Progenitor cell of endocrine pancreas (in vitro differentiated cells): ENCODE results near the gene ZNF296. TPM values are rescaled to one million over a fixed set of nuclear protein-coding genes. Genes with fewer than 3 reads are reported as not detected.

Experiments
- DNase-seq: peaks from one replicate; pipeline ENCODE4 v3.0.0; 2021; ENCODE audit warnings: low spot score; ENCODE audit not compliant: unreplicated experiment
- H3K27ac Mint-ChIP-seq: 2 replicates; pipeline ENCODE4 v1.8.0; 2021; ENCODE audit warnings: mild to moderate bottlenecking, moderate library complexity, mixed read lengths
- H3K27me3 Mint-ChIP-seq: 2 replicates; pipeline ENCODE4 v1.8.0; 2021; ENCODE audit warnings: mixed read lengths
- H3K36me3 Mint-ChIP-seq: 2 replicates; pipeline ENCODE4 v1.8.0; 2022; ENCODE audit warnings: mixed read lengths; ENCODE audit not compliant: insufficient read depth
- H3K4me1 Mint-ChIP-seq: 2 replicates; pipeline ENCODE4 v1.8.0; 2021; ENCODE audit warnings: low read depth, mixed read lengths
- H3K4me3 Mint-ChIP-seq: 2 replicates; pipeline ENCODE4 v1.8.0; 2021; ENCODE audit warnings: low read depth, mild to moderate bottlenecking, moderate library complexity, mixed read lengths
- H3K9me3 Mint-ChIP-seq: 2 replicates; pipeline ENCODE4 v1.8.0; 2021; ENCODE audit warnings: low read depth, mixed read lengths
- total RNA-seq: library from RNA; stranded (reverse); gene quantifications from 2 replicates; pipeline ENCODE4 v1.2.1, GENCODE V29; 2021
- TF ChIP-seq, protein P1 (sequence below): fragments of 200-600 bp; sonication (generic); IDR thresholded peaks from one replicate; pipeline ENCODE4 v1.5.0; 2021; ENCODE audit warnings: antibody characterized with exemption, mild to moderate bottlenecking; ENCODE audit not compliant: unreplicated experiment

ZNF296 gene
- total RNA-seq, 1 donor from 2014 or later = 1.3 TPM

DNA sequence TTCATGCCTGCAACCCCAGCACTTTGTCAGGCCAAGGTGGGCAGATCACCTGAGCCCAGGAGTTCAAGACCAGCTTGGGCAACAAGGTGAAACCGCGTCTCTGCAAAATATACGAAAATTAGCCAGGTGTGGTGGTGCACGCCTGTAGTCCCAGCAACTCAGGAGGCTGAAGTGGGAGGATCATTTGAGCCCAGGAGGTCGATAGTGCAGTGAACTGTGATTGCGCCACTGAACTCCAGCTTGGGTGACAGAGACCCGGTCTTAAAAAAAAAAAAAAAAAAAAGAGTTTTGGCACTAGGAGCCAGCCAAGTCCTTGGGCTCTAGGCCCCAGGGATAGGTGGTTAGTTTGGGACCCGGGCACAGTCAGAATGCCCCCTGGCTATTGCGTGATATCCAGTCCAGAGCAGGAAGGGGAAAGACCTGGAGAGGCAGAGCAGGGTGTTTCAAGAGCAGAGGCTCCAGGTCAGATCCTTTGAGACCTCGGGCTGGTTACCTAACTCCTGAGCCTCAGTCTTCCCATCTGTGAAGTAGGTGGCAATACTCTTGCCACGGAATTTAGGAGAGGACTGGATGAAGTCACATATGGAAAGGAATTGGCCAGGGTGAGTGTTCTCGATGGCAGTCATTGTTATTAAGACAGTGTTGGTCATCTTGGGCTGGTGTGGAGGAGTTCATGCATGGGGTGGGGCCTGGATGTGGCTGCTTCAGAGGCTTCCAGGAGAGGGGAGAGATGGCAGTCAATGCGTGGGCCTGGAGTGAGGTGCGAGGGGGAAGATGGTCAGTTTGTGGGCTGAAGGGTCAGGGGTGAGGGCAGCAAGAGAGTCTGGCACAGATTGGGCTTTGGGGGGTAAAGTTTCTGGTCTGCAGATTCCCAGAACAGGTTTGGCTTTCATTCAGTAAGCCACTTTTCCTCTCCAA lies 19.5 kb upstream of the ZNF296 start:
- TF ChIP-seq, protein P1, sequence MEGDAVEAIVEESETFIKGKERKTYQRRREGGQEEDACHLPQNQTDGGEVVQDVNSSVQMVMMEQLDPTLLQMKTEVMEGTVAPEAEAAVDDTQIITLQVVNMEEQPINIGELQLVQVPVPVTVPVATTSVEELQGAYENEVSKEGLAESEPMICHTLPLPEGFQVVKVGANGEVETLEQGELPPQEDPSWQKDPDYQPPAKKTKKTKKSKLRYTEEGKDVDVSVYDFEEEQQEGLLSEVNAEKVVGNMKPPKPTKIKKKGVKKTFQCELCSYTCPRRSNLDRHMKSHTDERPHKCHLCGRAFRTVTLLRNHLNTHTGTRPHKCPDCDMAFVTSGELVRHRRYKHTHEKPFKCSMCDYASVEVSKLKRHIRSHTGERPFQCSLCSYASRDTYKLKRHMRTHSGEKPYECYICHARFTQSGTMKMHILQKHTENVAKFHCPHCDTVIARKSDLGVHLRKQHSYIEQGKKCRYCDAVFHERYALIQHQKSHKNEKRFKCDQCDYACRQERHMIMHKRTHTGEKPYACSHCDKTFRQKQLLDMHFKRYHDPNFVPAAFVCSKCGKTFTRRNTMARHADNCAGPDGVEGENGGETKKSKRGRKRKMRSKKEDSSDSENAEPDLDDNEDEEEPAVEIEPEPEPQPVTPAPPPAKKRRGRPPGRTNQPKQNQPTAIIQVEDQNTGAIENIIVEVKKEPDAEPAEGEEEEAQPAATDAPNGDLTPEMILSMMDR = no peak
- H3K27me3 Mint-ChIP-seq = no peaks in the 10 kb centered on the region
- no peak for DNase-seq
- no peaks in the 10 kb centered on the region for H3K9me3 Mint-ChIP-seq
- peak overlapping the region; percentile 63 for H3K27ac Mint-ChIP-seq
- H3K36me3 Mint-ChIP-seq = peaks cover 5% of the 10 kb centered on the region
- H3K4me1 Mint-ChIP-seq = peaks cover 51% of the 10 kb centered on the region
- no peak overlapping the region for H3K4me3 Mint-ChIP-seq

DNA sequence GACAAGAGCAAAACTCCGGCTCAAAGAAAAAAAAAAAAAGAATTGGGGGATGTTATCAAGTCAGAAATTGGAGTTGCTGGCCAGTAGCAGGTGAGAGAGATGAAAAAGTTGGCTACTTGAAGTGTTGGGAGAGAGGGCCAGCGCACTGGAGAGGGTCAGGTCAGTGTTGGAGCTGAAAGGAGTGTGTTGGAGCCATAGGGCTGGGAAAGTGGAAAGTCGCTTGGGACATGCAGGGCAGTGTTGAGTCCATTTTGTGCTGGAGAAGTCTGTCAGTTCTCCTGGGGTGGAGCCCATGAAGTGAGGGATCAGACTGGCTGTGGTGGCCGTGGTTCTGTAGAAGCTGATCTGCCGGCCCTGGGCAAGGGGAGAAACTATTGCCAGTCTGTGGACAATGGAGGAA lies 18.4 kb upstream of the ZNF296 start:
- Mint-ChIP-seq H3K27me3 (no peaks in the 10 kb centered on the region), H3K36me3 (peaks cover 5% of the 10 kb centered on the region), H3K4me1 (peaks cover 51% of the 10 kb centered on the region), H3K27ac (peak overlapping the region; percentile 75), H3K4me3 (peak overlapping the region; percentile 81), H3K9me3 (no peaks in the 10 kb centered on the region)
- DNase-seq = no peak
- TF ChIP-seq, protein P1 = no peak

DNA sequence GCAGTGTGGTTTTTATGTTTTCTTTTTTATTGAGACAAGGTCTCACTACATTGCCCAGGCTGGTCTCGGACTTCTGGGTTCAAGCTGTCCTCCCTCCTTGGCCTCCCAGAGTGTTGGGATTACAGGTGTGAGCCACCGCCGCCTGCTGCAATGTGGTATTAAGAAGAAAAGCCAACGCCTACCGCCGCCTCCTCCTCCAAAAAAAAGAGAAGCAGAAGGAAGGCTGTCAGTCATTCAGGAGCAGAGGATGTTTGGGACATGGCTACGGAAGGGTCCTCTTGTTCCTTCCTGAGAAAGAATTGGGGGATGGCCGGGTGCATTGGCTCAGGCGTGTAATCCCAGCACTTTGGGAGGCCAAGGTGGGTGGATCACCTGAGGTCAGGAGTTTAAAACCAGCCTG lies 17.9 kb upstream of the ZNF296 start:
- DNase-seq = no peak
- TF ChIP-seq, protein P1 = no peak
- peaks cover 48% of the 10 kb centered on the region for H3K4me1 Mint-ChIP-seq
- peak overlapping the region; percentile 85 for H3K27ac Mint-ChIP-seq
- H3K4me3 Mint-ChIP-seq = peak overlapping the region; percentile 81
- no peaks in the 10 kb centered on the region for H3K27me3 Mint-ChIP-seq
- peaks cover 5% of the 10 kb centered on the region for H3K36me3 Mint-ChIP-seq
- H3K9me3 Mint-ChIP-seq = no peaks in the 10 kb centered on the region

DNA sequence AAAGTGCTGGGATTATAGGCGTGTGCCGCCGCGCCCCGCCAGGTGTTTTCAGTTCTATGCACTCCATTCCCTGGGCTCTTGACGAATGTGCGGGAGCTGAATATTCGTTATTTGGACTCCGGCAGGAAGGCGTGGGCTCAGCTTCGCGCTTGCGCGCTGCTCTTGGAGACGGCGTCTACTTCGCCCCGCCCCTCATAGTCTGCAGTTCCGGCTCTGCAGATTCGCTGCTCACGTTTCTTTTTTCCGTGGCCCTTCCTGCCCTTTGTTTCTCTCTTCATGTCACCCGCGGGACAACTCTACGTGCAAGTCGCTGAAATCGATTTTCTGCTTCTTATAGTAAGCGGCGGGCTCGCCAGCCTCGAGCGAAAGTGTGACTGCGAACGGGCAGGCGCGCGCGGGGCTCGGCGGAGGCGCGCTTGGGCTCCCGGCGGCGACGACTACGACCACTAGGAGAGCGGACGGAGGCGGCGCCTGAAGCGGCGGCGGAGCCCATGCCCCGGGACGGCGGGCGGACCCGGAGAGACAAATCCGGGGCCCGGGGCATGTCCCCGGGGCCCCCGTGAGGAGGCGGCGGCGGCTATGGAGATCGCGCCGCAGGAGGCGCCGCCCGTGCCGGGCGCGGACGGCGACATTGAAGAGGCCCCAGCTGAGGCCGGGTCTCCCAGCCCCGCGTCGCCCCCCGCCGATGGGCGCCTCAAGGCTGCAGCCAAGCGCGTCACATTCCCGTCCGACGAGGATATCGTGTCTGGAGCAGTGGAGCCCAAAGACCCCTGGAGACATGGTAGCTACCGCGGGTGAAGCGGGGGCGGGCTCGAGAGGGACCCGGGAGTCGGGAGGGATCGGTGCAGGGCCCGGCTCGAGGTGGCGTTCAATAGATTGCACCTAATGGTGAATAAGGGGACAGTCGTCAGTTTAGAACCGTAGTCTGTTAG lies 16.7 kb upstream of the ZNF296 start, which contains the start of gene PPP1R37:
TSS of gene PPP1R37 (plus strand) at position 433 of the 932 bp plus-strand sequence. CDS start at position 580, 147 bp downstream.
- H3K4me1 Mint-ChIP-seq = peaks cover 42% of the 10 kb centered on the region
- no peaks in the 10 kb centered on the region for H3K9me3 Mint-ChIP-seq
- H3K4me3 Mint-ChIP-seq = peak within 1 kb of the TSS; percentile 81
- peak; percentile 85 for DNase-seq
- H3K27ac Mint-ChIP-seq = peak within 1 kb of the TSS; percentile 100
- no peaks in the 10 kb centered on the region for H3K27me3 Mint-ChIP-seq
- TF ChIP-seq, protein P1 = peak; percentile 50
- peaks cover 6% of the 10 kb centered on the region for H3K36me3 Mint-ChIP-seq
